Measurements from ENCODE around the gene TFPI.

DNA sequence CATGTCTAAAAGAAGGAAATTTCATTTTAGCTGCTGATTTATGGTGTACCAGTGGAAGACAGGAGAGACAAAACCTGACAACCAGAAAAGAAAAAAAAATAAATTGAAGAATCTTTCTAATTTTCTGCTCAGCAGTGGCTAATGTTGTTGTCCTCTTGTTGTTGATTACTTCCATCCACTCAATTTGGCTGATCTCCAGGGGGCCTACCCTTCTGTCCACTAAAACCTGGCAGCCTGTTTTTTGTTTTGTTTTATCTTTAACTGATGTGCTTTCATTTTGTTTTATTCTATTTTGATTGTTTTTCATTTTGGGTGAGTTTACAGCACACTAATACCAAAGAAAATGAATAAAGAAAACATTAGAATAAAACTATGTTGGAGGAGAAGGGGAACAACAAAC lies 27.4 kb downstream of the TFPI start:
- TF ChIP-seq, protein P1, sequence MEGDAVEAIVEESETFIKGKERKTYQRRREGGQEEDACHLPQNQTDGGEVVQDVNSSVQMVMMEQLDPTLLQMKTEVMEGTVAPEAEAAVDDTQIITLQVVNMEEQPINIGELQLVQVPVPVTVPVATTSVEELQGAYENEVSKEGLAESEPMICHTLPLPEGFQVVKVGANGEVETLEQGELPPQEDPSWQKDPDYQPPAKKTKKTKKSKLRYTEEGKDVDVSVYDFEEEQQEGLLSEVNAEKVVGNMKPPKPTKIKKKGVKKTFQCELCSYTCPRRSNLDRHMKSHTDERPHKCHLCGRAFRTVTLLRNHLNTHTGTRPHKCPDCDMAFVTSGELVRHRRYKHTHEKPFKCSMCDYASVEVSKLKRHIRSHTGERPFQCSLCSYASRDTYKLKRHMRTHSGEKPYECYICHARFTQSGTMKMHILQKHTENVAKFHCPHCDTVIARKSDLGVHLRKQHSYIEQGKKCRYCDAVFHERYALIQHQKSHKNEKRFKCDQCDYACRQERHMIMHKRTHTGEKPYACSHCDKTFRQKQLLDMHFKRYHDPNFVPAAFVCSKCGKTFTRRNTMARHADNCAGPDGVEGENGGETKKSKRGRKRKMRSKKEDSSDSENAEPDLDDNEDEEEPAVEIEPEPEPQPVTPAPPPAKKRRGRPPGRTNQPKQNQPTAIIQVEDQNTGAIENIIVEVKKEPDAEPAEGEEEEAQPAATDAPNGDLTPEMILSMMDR (IDR thresholded peaks at IDR 0.05), result no peak
- TF ChIP-seq POLR2AphosphoS5 (IDR thresholded peaks at IDR 0.05) (no peak), POLR2A (IDR thresholded peaks at IDR 0.05) (no peak), EP300 (IDR thresholded peaks at IDR 0.05) (no peak)
